ENCODE measurements around the gene KDM4D.
A peak's percentile ranks its signal among the peaks of the same experiment; 100 is the strongest.

KDM4D gene

DNA sequence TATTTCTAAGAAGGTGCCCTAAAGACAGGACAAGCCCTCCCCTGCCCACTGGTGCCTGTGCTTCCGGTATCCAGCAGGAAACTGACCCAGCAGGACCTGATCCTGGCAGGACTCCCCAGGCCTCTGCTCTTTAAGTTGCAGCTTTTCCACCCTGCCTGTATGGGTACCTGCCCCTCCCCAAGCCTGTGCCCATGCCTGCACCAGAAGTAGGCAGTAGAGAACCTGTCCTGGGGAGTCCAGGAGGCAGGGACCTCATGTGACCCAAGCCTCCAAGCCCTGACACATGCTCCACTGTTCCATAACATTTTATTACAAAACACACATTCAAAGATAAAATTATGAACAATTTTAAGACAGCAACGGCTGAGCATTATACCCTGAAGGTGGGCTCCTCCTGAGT is 14.3 kb upstream of the KDM4D start:
- DNase-seq (ENCODE audit: low spot score), result no peak
- TF ChIP-seq, protein P1, sequence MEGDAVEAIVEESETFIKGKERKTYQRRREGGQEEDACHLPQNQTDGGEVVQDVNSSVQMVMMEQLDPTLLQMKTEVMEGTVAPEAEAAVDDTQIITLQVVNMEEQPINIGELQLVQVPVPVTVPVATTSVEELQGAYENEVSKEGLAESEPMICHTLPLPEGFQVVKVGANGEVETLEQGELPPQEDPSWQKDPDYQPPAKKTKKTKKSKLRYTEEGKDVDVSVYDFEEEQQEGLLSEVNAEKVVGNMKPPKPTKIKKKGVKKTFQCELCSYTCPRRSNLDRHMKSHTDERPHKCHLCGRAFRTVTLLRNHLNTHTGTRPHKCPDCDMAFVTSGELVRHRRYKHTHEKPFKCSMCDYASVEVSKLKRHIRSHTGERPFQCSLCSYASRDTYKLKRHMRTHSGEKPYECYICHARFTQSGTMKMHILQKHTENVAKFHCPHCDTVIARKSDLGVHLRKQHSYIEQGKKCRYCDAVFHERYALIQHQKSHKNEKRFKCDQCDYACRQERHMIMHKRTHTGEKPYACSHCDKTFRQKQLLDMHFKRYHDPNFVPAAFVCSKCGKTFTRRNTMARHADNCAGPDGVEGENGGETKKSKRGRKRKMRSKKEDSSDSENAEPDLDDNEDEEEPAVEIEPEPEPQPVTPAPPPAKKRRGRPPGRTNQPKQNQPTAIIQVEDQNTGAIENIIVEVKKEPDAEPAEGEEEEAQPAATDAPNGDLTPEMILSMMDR (IDR thresholded peaks at IDR 0.05; ENCODE audit: extremely low read depth, missing control alignments), result no peak

DNA sequence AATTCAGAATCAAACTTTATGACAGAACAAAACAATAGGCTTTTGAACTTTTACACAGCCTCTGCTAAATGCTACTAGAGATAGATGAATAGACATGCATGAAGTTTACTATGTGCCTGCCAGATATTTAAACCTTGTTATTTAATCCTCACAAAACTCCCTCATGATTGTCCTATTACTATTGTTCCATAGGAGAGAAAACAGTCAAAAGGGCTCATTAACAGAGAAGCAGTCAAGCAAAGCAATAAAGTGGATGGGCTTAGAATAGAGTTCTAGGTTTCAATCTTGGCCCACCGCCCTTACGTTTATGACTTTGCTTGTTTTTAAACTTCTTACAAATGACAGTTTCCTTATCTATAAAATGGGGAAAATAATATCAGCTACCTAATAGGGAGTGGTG is 13.0 kb upstream of the KDM4D start:
- TF ChIP-seq, protein P1 (IDR thresholded peaks at IDR 0.05; ENCODE audit: extremely low read depth, missing control alignments), result no peak
- DNase-seq (ENCODE audit: low spot score), result no peak

DNA sequence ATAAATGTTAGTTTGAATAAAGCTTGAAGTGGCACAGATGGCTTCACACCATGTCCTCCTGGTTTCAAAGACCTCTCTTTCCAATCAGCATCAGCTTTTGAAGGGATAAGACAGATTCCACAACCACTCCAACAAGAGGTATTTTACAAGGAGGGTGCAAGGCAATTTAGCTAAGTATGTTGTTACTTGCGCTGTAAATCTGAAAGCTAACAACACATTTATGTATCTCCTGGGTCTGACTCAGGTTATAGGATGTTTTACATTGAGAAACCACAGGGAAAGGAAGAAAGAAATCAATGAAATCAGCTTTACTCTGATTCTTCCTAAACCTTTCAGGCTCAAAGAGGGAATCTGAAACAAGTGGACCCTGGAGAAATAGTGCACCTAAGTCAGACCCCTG is 12.3 kb upstream of the KDM4D start:
- no peak for DNase-seq (ENCODE audit: low spot score)

DNA sequence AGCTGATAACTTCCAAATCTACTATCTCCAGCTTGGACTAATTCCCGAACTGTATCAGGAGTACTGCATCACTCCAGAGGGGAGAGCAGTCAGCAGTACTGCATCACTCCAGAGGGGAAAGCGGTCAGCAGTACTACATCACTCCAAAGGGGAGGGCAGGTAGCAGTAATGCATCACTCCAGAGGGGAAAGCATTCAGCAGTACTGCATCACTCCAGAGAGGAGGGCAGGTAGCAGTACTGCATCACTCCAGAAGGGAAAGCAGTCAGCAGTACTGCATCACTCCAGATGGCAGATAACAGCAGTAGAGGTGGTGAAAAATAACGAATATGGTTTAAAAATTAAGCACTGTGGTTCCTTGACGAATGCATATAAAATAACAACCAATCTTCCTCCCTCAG is 8.6 kb upstream of the KDM4D start:
- no peak for DNase-seq (ENCODE audit: low spot score)
- TF ChIP-seq, protein P1 (IDR thresholded peaks at IDR 0.05; ENCODE audit: extremely low read depth, missing control alignments), result no peak

More for the DNA sequence above, 12.3 kb upstream of the KDM4D start:
- TF ChIP-seq, protein P1 (IDR thresholded peaks at IDR 0.05; ENCODE audit: extremely low read depth, missing control alignments), result no peak

DNA sequence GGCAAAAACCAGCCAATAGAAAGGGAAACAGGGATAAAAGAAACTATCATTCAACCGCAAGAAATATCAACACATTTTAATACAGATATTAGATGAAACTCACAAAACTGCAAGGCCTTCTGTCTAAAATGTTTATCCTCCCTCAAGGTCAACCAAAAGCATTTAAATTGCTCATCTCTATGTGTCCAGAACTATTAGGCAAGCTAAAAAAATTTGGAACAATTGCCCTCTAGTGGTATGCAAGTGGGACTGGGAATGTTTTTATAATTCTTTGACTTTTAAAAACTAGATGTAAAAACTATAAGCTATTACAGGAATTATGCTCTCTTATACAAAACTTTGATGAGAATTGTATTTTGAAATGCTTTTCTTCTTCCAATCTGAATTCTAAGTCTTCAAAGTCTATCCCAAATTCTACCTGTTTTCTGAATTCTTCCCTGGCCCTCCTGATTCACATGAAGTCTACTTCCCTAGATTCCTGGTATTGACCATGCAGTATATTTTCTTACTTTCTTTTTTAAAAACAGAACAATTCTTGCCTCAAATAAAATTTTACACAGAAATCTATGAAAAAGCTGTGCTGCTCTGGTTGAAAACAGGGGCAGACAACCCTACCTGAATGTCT is 5.1 kb upstream of the KDM4D start:
- no peak for DNase-seq (ENCODE audit: low spot score)
- TF ChIP-seq, protein P1 (IDR thresholded peaks at IDR 0.05; ENCODE audit: extremely low read depth, missing control alignments), result peak; percentile 7

DNA sequence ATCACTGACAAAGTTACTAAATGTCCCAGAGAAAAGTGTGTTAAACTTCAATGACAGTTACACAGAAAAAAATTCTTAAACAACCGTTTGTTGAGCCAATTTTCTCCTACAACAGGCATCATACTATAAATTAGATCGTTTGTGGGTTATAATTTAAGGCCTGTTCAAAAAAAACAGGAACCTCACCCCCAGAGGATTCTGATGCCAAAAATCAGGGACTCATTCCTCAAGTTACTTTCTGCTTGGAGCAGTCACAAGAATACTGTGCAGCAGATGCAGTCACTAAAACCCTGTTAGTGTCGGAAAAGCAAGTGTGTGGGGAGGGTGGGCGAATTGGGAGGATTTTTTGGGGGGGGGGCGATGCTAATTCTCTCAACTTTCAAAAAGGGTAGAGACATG is 810 bp upstream of the KDM4D start:
- no peak for DNase-seq (ENCODE audit: low spot score)
- TF ChIP-seq, protein P1 (IDR thresholded peaks at IDR 0.05; ENCODE audit: extremely low read depth, missing control alignments), result no peak

DNA sequence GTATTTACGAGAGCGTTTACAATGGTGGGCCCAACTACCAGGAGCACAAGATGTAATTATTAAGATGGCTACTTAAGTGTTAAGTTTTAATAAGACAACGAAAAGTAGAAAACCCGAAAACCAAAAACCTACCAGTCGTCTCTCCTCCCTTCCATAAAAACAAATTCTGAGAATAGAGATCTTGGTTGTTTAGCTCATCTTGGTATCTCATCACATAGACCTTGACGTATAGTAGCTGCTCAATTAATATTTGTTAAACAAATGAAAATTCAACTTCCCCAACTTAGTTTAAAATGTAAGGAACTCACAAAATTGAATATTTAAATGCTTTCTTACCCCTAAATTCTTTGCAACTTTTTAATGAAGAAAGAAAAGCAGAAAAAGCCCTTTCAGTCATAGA is 669 bp downstream of the KDM4D start:
- TF ChIP-seq, protein P1 (IDR thresholded peaks at IDR 0.05; ENCODE audit: extremely low read depth, missing control alignments), result no peak
- no peak for DNase-seq (ENCODE audit: low spot score)
